HCT116 (cell line): Measurements from ENCODE around the gene MATCAP1. TPM values are rescaled to one million over a fixed set of nuclear protein-coding genes. Genes with fewer than 3 reads are reported as not detected.
A peak's percentile ranks its signal among the peaks of the same experiment; 100 is the strongest.

Source experiments
- ATAC-seq: fragments of 200-7000 bp; cut with Tn5 transposase; 2 replicates; pipeline ENCODE4 v1.9.1; 2020; ENCODE audit warnings: mild to moderate bottlenecking, moderate library complexity
- BruUV-seq: library from RNA; stranded (reverse); fragments of 400-500 nt; replicated peaks from 2 replicates; lab custom pipeline; 2021; lab: Mats Ljungman, UMichigan
- CTCF ChIA-PET: fragments of 300-600 bp; sonication (Branson Sonifier 250); formaldehyde crosslinking; loops from one replicate; lab custom pipeline; 2021; ENCODE audit warnings: antibody characterized with exemption; lab: Charles Lee
- POLR2A ChIA-PET: fragments of 300-600, 350-600 bp; sonication (Branson Sonifier 250); formaldehyde crosslinking; loops from one replicate; lab custom pipeline; 2021; ENCODE audit warnings: antibody characterized with exemption; lab: Charles Lee
- RAD21 ChIA-PET, 2 experiments: fragments of 300-600 bp; sonication (Branson Sonifier 250); formaldehyde crosslinking; loops; one replicate each; lab custom pipeline; 2023; ENCODE audit warnings: low total read pairs in 2 of 2; ENCODE audit not compliant: uncharacterized antibody in 2 of 2, unreplicated experiment in 2 of 2, low non-redundant PET in 1 of 2; lab: Charles Lee
- DNase-seq: peaks from one replicate; pipeline ENCODE4 v3.0.0-alpha.2; 2010; ENCODE audit warnings: low read depth, low spot score
- H2AFZ ChIP-seq: fragments of 200-600 bp; shearing (Covaris generic), sonication (generic); 2 replicates; pipeline ENCODE4 v1.6.1; 2017; ENCODE audit warnings: low read depth, mixed run types, mixed read lengths, antibody characterized with exemption, low read length; ENCODE audit not compliant: poor library complexity, severe bottlenecking
- H3K27ac ChIP-seq: 2 replicates; pipeline ENCODE4 v1.5.1; 2012; ENCODE audit warnings: low read depth, low read length
- H3K27me3 ChIP-seq: fragments of 200-600 bp; sonication (generic); 2 replicates; pipeline ENCODE4 v1.6.1; 2016; ENCODE audit warnings: mixed run types, low read length, mixed read lengths; ENCODE audit not compliant: insufficient read depth
- H3K36me3 ChIP-seq, 2 experiments: fragments of 200-500 bp in 1 of 2; fragments of 200-600 bp in 1 of 2; sonication (Bioruptor generic) in 1 of 2; sonication (generic) in 1 of 2; 2 replicates each; pipeline versions ENCODE4 v1.5.1 to v1.6.1; 2014 to 2016; ENCODE audit warnings: low read length in 2 of 2, inconsistent platforms in 1 of 2, mixed read lengths in 1 of 2, mixed run types in 1 of 2; ENCODE audit not compliant: insufficient read depth in 2 of 2, control insufficient read depth in 1 of 2
- H3K4me1 ChIP-seq, 2 experiments: fragments of 200-600 bp in 1 of 2; sonication (generic) in 1 of 2; 2 replicates each; pipeline versions ENCODE4 v1.5.1 to v1.6.1; 2012 to 2017; ENCODE audit warnings: low read length in 2 of 2, inconsistent platforms in 1 of 2, mild to moderate bottlenecking in 1 of 2, mixed read lengths in 1 of 2, mixed run types in 1 of 2, moderate library complexity in 1 of 2; ENCODE audit not compliant: insufficient read depth in 2 of 2, control insufficient read depth in 1 of 2
- H3K4me2 ChIP-seq: fragments of 200-600 bp; sonication (generic); 2 replicates; pipeline ENCODE4 v1.6.1; 2017; ENCODE audit warnings: mixed run types, low read length, mixed read lengths
- H3K4me3 ChIP-seq, 2 experiments: fragments of 200-600 bp in 1 of 2; sonication (generic) in 1 of 2; replicated peaks in 1 of 2; 2 replicates each; pipeline ENCODE4 v1.5.1; 2011 to 2016; ENCODE audit warnings: low read length in 2 of 2, control low read depth in 1 of 2, low read depth in 1 of 2, mild to moderate bottlenecking in 1 of 2, mixed read lengths in 1 of 2, mixed run types in 1 of 2
- H3K79me2 ChIP-seq: fragments of 200-600 bp; sonication (generic); 2 replicates; pipeline ENCODE4 v1.6.1; 2017; ENCODE audit warnings: mild to moderate bottlenecking, mixed run types, low read length, moderate library complexity, mixed read lengths; ENCODE audit not compliant: insufficient read depth
- H3K9ac ChIP-seq: fragments of 200-600 bp; sonication (generic); 2 replicates; pipeline ENCODE4 v1.6.1; 2016; ENCODE audit warnings: low read length, mixed read lengths
- H3K9me2 ChIP-seq: fragments of 200-600 bp; sonication (generic), shearing (Covaris generic); 2 replicates; pipeline ENCODE4 v1.6.1; 2017; ENCODE audit warnings: mixed run types, mild to moderate bottlenecking, moderate library complexity; ENCODE audit not compliant: insufficient read depth
- H3K9me3 ChIP-seq, 2 experiments: fragments of 200-500 bp in 1 of 2; fragments of 200-600 bp in 1 of 2; sonication (Bioruptor generic) in 1 of 2; sonication (generic) in 1 of 2; 2 replicates each; pipeline ENCODE4 v1.6.1; 2014 to 2017; ENCODE audit warnings: low read length in 2 of 2, mixed read lengths in 2 of 2, inconsistent platforms in 1 of 2, low read depth in 1 of 2, mild to moderate bottlenecking in 1 of 2, mixed run types in 1 of 2, moderate library complexity in 1 of 2; ENCODE audit not compliant: control insufficient read depth in 1 of 2, insufficient read depth in 1 of 2
- H4K20me1 ChIP-seq: fragments of 200-600 bp; sonication (generic), shearing (Covaris generic); 2 replicates; pipeline ENCODE4 v1.6.1; 2017; ENCODE audit warnings: mixed run types, mild to moderate bottlenecking, moderate library complexity; ENCODE audit not compliant: insufficient read depth
- CBX3 ChIP-seq: IDR thresholded peaks from 2 replicates; pipeline ENCODE4 v1.6.1; 2012; ENCODE audit warnings: low read depth
- CEBPB ChIP-seq: IDR thresholded peaks from 2 replicates; pipeline ENCODE4 v1.6.1; 2012; ENCODE audit warnings: low read depth
- EGR1 ChIP-seq: IDR thresholded peaks from 2 replicates; pipeline ENCODE4 v1.6.1; 2012; ENCODE audit warnings: low read depth
- ELF1 ChIP-seq: IDR thresholded peaks from 2 replicates; pipeline ENCODE4 v1.6.1; 2012; ENCODE audit warnings: low read depth, borderline replicate concordance
- EZH2 ChIP-seq: fragments of 200-600 bp; sonication (generic); IDR thresholded peaks from 2 replicates; pipeline ENCODE4 v1.6.1; 2017; ENCODE audit warnings: antibody characterized with exemption, mixed run types
- EZH2phosphoT487 ChIP-seq: fragments of 200-600 bp; IDR thresholded peaks from 2 replicates; pipeline ENCODE4 v1.6.1; 2018; ENCODE audit warnings: antibody characterized with exemption, borderline replicate concordance
- FOSL1 ChIP-seq: IDR thresholded peaks from 2 replicates; pipeline ENCODE4 v1.6.1; 2012; ENCODE audit warnings: low read depth
- JUND ChIP-seq: IDR thresholded peaks from 2 replicates; pipeline ENCODE4 v1.6.1; 2012
- POLR2A ChIP-seq: IDR thresholded peaks from 2 replicates; pipeline ENCODE4 v1.7.0; 2011; ENCODE audit warnings: borderline replicate concordance; ENCODE audit not compliant: insufficient read depth, insufficient read length; ENCODE audit errors: extremely low read depth
- POLR2AphosphoS5 ChIP-seq: IDR thresholded peaks from 2 replicates; pipeline ENCODE4 v1.6.1; 2011; ENCODE audit warnings: mild to moderate bottlenecking, low read depth, low read length, moderate library complexity
- RAD21 ChIP-seq: IDR thresholded peaks from 2 replicates; pipeline ENCODE4 v1.6.1; 2012; ENCODE audit warnings: low read depth, mild to moderate bottlenecking
- SIN3A ChIP-seq: IDR thresholded peaks from 2 replicates; pipeline ENCODE4 v1.6.1; 2012; ENCODE audit warnings: low read depth
- SP1 ChIP-seq: IDR thresholded peaks from 2 replicates; pipeline ENCODE4 v1.6.1; 2012; ENCODE audit warnings: low read depth
- SRF ChIP-seq: IDR thresholded peaks from 2 replicates; pipeline ENCODE4 v1.6.1; 2012; ENCODE audit warnings: low read depth
- TCF7L2 ChIP-seq: IDR thresholded peaks from 2 replicates; pipeline ENCODE4 v1.7.0; 2011; ENCODE audit warnings: borderline replicate concordance, inconsistent platforms; ENCODE audit not compliant: insufficient read depth, insufficient read length; ENCODE audit errors: extremely low read depth
- YY1 ChIP-seq: IDR thresholded peaks from 2 replicates; pipeline ENCODE4 v1.6.1; 2011; ENCODE audit warnings: low read length, low read depth, moderate library complexity, mild to moderate bottlenecking; ENCODE audit not compliant: insufficient replicate concordance; ENCODE audit errors: extremely low read depth
- ZFX ChIP-seq: fragments of 450-650 bp; IDR thresholded peaks from 2 replicates; pipeline ENCODE4 v1.6.1; 2017
- ZNF274 ChIP-seq: fragments of 200-500 bp; sonication (Bioruptor generic); IDR thresholded peaks from 2 replicates; pipeline ENCODE4 v1.6.1; 2014; ENCODE audit warnings: mild to moderate bottlenecking, low read depth, low read length, inconsistent platforms
- intact Hi-C: fragments of 100-400 bp; cut with micrococcal nuclease; formaldehyde crosslinking; loops from 2 replicates; pipeline ENCODE4 v1.10.0; 2022
- total RNA-seq: library from RNA; stranded (reverse); gene quantifications from one replicate; pipeline ENCODE4 v1.2.1, GENCODE V29; 2021; ENCODE audit not compliant: unreplicated experiment
- TF ChIP-seq, protein P1 (sequence below): IDR thresholded peaks from 2 replicates; pipeline ENCODE4 v1.6.1; 2012
- TF ChIP-seq, protein P2 (sequence below): IDR thresholded peaks from 2 replicates; pipeline ENCODE4 v1.6.1; 2012; ENCODE audit warnings: low read depth
- TF ChIP-seq, protein P3 (sequence below): IDR thresholded peaks from 2 replicates; pipeline ENCODE4 v1.6.1; 2011; ENCODE audit warnings: mild to moderate bottlenecking, low read length, moderate library complexity; ENCODE audit not compliant: insufficient replicate concordance; ENCODE audit errors: extremely low read depth
- TF ChIP-seq, protein P4 (sequence below): IDR thresholded peaks from 2 replicates; pipeline ENCODE4 v1.6.1; 2012

Gene MATCAP1
- total RNA-seq, 1 experiment from 2014 or later = 38.7 TPM

DNA sequence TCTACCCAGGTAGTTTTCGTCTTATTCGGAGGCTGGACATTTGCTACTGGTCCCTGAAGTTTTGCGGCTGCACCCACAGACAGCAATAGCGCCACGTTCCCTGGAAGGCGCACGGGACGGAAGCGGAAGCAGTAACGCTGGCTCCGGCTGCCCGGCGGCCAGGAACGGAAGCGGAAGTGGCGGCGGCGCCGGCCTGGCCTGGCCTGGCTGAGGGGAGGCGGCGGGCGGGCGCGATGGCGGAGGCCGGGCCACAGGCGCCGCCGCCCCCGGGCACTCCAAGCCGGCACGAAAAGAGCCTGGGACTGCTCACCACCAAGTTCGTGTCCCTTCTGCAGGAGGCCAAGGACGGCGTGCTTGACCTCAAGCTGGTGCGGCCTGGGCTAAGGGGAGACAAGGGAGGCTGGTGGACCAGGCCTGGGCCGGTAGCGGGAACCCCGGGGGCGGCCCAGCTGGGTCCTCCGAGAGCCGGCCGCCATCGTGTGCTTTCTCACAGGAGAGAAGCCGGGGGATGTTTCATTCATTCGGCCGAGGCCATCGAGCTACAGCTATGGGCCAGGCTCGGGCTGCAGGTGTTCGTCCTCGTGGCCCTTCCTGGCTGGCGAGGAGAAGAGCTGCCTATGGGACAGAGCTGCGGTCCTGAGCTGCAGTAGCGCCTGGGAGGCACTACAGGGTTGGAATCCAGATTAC is 8.4 kb upstream of the MATCAP1 start, which contains the start of gene E2F4:
Gene E2F4 (plus strand): TSS at position 161 of the 687 bp plus-strand sequence. CDS start 73 bp downstream, at position 234.
- intact Hi-C loops = no loop called here
- ATAC-seq (peak; percentile 98), DNase-seq (peak; percentile 85)
- Histone ChIP-seq H4K20me1 (no peaks in the 10 kb centered on the region), H3K9me2 (no peaks in the 10 kb centered on the region), H3K36me3 (peaks cover 24 to 40% of the 10 kb centered on the region in 2 experiments; a peak in 3 of 4 replicates), H3K4me2 (peak within 1 kb of the TSS; percentile 95), H3K27me3 (no peaks in the 10 kb centered on the region), H3K79me2 (peaks cover 47% of the 10 kb centered on the region), H3K4me3 (peak within 1 kb of the TSS; percentile 87 to 91), H3K4me1 (peaks cover 11 to 20% of the 10 kb centered on the region in 2 experiments; a peak in 3 of 4 replicates), H3K9ac (peak within 1 kb of the TSS; percentile 85), H3K9me3 (no peaks in the 10 kb centered on the region), H2AFZ (peak within 1 kb of the TSS; percentile 65), H3K27ac (peak within 1 kb of the TSS; percentile 84)
- ChIA-PET CTCF (interaction anchor here (1.2 kb wide), 1 partner anchor 13 kb away, joined by 3 read pairs; no protein-coding TSS in a partner anchor), POLR2A (no interaction called here), RAD21 (no interaction called here)
- TSS peak; percentile 59 for BruUV-seq
- peak; percentile 27 for TF ChIP-seq TCF7L2
- TF ChIP-seq RAD21 = no peak
- TF ChIP-seq SP1 = no peak
- TF ChIP-seq, protein P1, sequence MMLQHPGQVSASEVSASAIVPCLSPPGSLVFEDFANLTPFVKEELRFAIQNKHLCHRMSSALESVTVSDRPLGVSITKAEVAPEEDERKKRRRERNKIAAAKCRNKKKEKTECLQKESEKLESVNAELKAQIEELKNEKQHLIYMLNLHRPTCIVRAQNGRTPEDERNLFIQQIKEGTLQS = no peak
- TF ChIP-seq ELF1 = no peak
- TF ChIP-seq POLR2AphosphoS5 = peak; percentile 82
- no peak for TF ChIP-seq JUND
- TF ChIP-seq FOSL1 = no peak
- TF ChIP-seq, protein P2, sequence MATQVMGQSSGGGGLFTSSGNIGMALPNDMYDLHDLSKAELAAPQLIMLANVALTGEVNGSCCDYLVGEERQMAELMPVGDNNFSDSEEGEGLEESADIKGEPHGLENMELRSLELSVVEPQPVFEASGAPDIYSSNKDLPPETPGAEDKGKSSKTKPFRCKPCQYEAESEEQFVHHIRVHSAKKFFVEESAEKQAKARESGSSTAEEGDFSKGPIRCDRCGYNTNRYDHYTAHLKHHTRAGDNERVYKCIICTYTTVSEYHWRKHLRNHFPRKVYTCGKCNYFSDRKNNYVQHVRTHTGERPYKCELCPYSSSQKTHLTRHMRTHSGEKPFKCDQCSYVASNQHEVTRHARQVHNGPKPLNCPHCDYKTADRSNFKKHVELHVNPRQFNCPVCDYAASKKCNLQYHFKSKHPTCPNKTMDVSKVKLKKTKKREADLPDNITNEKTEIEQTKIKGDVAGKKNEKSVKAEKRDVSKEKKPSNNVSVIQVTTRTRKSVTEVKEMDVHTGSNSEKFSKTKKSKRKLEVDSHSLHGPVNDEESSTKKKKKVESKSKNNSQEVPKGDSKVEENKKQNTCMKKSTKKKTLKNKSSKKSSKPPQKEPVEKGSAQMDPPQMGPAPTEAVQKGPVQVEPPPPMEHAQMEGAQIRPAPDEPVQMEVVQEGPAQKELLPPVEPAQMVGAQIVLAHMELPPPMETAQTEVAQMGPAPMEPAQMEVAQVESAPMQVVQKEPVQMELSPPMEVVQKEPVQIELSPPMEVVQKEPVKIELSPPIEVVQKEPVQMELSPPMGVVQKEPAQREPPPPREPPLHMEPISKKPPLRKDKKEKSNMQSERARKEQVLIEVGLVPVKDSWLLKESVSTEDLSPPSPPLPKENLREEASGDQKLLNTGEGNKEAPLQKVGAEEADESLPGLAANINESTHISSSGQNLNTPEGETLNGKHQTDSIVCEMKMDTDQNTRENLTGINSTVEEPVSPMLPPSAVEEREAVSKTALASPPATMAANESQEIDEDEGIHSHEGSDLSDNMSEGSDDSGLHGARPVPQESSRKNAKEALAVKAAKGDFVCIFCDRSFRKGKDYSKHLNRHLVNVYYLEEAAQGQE = no peak
- TF ChIP-seq ZNF274 = no peak
- no peak for TF ChIP-seq CEBPB
- no peak for TF ChIP-seq EZH2phosphoT487
- no peak for TF ChIP-seq EZH2
- TF ChIP-seq SIN3A = no peak
- peak; percentile 67 for TF ChIP-seq POLR2A
- no peak for TF ChIP-seq SRF
- TF ChIP-seq CBX3 = no peak
- TF ChIP-seq, protein P3, sequence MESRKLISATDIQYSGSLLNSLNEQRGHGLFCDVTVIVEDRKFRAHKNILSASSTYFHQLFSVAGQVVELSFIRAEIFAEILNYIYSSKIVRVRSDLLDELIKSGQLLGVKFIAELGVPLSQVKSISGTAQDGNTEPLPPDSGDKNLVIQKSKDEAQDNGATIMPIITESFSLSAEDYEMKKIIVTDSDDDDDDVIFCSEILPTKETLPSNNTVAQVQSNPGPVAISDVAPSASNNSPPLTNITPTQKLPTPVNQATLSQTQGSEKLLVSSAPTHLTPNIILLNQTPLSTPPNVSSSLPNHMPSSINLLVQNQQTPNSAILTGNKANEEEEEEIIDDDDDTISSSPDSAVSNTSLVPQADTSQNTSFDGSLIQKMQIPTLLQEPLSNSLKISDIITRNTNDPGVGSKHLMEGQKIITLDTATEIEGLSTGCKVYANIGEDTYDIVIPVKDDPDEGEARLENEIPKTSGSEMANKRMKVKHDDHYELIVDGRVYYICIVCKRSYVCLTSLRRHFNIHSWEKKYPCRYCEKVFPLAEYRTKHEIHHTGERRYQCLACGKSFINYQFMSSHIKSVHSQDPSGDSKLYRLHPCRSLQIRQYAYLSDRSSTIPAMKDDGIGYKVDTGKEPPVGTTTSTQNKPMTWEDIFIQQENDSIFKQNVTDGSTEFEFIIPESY = no peak
- TF ChIP-seq, protein P4, sequence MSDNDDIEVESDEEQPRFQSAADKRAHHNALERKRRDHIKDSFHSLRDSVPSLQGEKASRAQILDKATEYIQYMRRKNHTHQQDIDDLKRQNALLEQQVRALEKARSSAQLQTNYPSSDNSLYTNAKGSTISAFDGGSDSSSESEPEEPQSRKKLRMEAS = no peak
- TF ChIP-seq YY1 = peak; percentile 80
- no peak for TF ChIP-seq EGR1
- TF ChIP-seq ZFX = peak; percentile 98
